Frontal cortex (tissue), 4 donors: ENCODE data around the gene OGG1. TPM values are rescaled to one million over a fixed set of nuclear protein-coding genes. Genes with fewer than 3 reads are reported as not detected.
A peak's percentile ranks its signal among the peaks of the same experiment; 100 is the strongest.

Source experiments
- DNase-seq, 2 donors: peaks; one replicate each; pipeline ENCODE4 v3.0.0; 2012; ENCODE audit warnings: low spot score in 2 of 2
- FAIRE-seq: peaks from 2 replicates; lab custom pipeline; 2012; peaks lifted over from hg19 to GRCh38; lab: Jason Lieb, UNC
- total RNA-seq: library from RNA; depleted of rRNA; stranded (reverse); fragments of >200 nt; gene quantifications from one replicate; pipeline ENCODE4 v1.2.3, GENCODE V29; 2014
- donor health status: control.
- donor health status: control.
- donor health status: control.

The OGG1 gene
- total RNA-seq, 1 donor from 2014 or later: 98.6 TPM

GRCh38 chr3:9780910-9781309 lies 31.2 kb downstream of the OGG1 start:
- FAIRE-seq (no peak), DNase-seq (no peak)

DNA sequence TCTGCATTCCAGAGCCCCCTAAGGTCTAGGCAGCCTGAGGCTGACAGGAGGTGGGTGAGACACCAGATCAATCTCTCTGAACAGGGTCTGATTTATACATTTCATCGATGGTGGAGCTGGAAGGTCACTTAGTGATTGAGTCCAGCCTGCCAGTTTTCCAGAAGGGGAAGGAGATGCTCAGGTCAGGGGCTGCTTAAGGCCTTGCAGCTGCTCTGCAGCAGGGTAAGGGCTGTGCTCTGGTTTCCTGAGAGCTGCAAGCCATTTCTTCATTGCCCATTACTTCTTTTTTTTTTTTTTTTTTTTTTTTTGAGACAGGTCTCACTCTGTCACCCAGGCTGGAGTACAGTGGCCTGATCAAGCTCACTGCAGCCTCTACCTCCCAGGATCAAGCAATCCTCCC lies 31.8 kb downstream of the OGG1 start:
- no peak for FAIRE-seq
- DNase-seq: no peak

DNA sequence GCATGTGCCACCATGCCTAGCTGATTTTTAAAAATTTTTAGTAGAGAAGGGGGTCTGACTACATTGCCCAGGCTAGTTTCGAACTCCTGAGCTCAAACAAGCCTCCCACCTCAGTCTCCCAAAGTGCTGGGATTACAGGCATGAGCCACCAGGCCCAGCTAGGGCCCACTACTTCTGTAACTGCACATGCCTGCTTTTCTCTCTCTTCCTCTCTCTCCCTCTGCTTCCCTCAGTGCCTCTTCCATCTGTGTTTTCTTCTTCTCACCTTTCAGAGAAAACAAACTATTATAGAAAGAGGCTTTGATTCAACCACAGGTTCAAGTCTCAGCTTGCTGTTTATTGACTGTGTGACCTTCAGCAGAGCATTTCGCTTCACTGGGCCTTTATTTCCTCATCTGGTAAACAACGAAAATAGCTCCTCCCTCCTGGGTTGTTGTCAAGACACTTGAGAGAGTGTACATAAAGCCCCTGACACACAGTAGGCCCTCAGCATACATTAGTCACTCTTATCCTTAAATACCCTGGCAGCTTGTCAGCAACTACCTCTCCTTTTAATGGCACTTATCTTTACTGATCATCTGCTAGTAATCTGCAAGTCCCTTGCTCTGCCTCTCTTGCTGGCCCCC lies 32.3 kb downstream of the OGG1 start:
- FAIRE-seq (no peak), DNase-seq (no peak)

- DNase-seq: no peak
- no peak for FAIRE-seq
Measured at GRCh38 chr3:9782770-9783169, 33.0 kb downstream of the OGG1 start.

DNA sequence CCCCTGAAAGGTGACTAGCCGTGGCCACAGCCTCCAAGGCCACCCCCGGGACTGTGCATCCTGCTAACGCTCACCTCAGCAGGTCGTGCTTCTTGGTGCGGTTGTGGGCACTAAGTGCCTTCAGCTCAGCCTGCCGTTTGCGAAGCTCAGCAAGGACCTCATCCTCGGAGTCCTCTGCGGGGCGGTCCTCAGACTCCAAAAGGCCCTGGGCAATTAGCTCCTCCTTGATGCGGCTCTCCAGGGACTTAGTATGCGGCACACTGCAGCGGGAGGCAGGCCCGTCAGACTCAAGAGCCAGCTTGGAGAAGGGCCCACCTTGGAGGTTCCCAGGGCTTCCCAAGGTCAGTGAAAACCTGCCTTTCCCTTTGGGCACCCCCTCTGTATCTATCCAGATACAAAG lies 34.2 kb downstream of the OGG1 start:
- DNase-seq (no peak), FAIRE-seq (no peak)

DNA sequence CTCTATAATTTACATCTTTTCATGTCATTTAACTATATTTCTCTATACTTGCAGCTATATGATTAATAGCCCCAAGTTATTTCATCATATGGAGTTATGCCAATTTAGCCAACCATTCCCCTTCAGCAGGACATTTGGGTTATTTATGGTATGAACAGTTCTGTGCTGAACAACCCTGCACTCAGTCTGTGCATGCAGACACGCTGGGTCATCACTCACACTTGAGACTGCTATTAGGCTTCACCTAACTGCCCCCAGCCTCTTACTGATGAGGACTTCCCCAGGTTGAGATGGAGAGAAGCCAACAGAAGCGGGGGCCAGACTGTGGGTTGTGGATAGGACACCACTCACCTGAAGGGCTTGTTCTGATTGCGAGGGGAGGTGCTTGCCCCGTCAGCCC lies 35.2 kb downstream of the OGG1 start:
- DNase-seq (no peak), FAIRE-seq (no peak)

GRCh38 chr3:9785602-9786001 lies 35.9 kb downstream of the OGG1 start:
- FAIRE-seq (no peak), DNase-seq (no peak)

- FAIRE-seq: no peak
Measured at GRCh38 chr3:9786209-9786739, 36.5 kb downstream of the OGG1 start.

DNA sequence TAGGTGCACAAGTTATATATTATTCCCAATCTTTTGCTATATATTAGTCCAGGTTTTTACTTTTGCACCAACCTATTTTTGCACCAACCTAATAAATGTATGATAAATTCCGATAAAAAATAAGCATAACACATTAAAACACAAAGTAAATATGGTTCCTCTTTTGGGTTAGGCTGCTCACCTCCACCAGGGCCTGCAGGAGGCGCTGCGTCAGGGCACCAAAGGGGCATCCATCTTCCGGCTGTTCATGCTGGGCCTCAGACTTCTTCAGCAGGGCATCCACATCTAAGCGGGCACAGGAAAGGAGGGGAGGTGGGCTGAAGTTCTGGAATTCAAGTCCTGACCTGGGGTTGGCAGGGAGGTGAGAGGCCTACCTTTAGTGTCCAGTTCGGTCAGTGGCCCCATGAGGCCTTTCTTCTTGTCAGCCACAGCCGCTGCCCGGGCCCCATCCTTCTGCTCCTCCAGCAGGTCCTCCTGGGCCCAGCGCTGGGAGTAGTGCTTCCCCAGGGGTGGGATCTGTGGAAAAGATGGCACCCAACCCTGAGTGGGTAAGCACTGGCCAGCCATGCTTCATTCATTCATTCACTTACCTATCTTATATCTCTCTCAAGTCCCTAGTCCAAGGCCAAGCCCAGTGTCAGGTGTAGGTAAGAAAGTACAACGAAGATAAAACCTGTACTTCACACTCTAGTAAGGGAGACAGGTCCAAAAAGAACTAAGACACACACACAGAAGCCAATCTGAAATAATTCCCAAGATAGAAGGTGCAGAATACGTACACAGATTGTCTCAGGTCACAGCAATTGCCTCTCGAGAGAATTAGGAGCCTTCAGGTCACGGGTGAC lies 37.3 kb downstream of the OGG1 start:
- DNase-seq (no peak), FAIRE-seq (no peak)

More at GRCh38 chr3:9786209-9786739, 36.5 kb downstream of the OGG1 start:
- DNase-seq: no peak

DNA sequence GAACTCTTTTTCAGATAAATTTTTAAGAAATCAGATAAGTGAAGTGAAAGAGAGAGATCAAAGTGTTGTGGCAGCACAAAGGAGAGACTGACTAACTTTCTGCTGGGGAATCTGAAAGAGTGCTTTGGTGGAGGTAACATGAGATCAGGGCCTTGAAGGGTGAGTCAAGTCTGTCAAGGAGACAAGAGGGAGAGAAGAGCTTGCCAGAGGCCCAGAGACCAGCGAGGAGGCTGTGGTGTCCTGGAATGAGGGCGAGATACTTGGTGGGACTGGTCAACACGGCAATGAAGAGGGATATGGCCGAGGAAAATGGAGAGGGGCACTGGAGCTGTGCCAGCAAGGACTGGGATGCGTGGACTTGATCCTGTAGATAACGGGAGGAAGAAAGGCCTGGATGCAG lies 38.0 kb downstream of the OGG1 start:
- FAIRE-seq: no peak
- no peak for DNase-seq

DNA sequence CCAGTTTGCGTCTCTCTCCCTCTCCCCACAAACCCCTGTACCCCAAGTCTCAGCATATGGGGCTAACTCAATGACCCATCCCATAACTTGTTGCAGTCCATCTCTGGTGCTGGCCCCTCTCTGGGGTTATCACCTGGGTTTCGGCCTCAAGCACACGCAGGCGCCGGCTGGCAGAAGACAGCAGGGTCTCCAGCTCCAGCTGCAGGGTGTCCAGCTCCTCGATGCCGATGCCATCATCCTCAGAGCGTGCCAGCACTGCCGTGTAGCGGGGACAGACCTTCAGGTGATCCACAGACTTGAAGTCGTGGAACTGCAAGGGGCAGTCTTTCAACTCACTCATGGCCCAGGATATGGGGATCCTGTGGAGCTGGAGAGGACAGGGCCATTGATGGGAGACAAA lies 41.4 kb downstream of the OGG1 start:
- FAIRE-seq (no peak), DNase-seq (no peak)

DNA sequence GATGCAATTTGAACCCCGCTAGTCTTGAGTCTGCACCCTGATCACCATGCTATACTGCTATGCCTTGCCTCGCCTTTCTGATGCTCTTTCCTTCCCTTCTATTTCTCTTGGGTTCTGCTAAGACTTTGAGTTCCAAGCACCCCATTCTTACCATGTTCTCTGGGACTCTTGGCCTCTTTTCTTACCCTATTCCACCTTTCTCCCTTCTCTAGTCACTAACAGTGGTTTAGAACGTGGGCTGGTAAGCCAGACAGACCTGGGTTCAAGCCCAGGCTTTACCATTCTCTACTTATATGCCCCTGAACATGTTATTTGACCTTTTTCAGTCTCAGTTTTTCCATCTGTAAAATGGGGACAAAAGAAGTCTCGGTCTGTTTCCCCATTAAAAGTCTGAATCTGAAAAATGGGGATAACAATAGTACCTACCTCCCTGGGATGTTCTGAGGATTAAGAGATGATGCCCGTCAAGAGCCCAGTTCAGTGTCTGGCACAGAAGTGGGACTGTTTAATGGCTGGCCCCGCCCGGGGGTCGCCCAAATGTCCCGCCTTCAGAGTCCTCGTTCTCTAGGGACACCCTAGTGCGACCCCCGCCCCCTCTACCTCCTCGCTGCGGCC lies 42.1 kb downstream of the OGG1 start:
- DNase-seq (no peak), FAIRE-seq (no peak)

DNA sequence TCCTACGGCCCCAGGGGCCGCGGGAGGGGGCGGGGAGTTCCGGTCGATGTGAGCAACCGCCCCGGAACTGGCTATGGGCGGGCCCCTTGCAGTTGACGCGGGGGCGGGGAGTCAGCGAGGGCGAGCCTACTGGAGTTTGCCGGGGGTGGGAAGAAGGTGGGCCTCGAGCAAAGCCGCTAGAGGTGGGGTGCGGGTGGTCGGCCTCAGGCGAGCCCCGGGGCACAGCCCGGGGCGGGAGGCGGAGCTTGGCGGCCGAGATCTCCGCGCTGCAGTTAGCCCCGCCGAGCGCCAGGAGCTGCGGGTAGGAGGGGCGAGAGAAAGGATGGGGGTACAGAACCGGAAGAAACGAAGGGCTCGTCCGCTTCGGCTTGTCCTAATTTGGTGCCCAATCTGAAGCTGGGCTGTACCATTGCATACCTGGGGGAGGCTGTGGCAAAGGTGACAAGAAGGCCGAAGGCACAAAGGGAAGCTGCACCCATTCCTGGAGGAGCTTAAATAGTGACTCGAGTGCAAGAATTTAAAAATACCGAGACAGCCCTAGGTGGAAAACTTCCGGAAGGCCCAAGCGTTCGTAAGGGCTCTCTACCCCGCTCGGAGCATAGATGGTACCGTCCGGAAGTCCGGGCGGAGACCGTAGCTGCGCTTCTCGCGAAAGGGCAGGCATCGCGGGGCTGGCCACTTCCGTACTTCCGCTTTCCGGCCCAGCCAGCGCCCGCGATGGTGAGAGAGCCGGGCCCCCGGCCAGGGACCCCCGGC lies 42.8 kb downstream of the OGG1 start, which contains the start of the genes ARPC4 and TADA3:
Gene ARPC4 (plus strand): TSS at position 678 of the 756 bp plus-strand sequence. CDS start 40 bp downstream, at position 718.
Gene TADA3 (minus strand): TSS at position 69 of the 756 bp plus-strand sequence. CDS start 1,007 bp downstream, outside the sequence.
- no peak for FAIRE-seq
- DNase-seq: peak; percentile 87 to 91

DNA sequence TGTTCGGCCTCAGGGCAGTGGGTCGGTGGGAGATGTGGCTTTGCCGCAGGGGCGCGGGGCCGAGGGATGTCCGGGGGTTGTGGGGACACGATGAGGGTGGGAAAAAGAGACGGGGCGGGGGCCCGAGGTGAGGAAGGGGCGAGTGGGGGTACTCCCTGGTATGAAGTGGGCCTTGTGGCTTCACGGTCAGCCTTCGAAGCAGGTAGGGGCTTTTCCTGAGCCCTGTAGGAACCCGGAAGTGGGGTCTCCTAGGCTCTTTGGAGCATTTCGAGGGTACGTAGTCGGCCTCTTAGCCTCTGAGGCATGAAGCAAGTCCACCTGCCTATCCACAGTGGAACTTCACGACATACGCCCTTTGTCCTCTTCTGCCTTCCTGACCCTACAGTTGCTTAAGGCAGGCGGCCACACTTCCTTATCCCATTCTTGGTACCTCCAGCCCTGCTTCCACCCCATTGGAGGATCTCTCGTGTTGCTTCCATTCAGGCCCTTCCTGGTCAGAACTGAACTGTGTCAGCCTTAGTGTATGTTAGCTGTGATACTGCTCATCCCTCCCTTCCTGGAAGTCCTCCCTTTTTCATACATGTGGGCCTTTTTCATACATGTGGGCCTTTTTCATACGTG lies 43.5 kb downstream of the OGG1 start:
- DNase-seq (no peak), FAIRE-seq (no peak)

GRCh38 chr3:9794400-9794799 lies 44.6 kb downstream of the OGG1 start:
- no peak for FAIRE-seq
- DNase-seq: no peak

DNA sequence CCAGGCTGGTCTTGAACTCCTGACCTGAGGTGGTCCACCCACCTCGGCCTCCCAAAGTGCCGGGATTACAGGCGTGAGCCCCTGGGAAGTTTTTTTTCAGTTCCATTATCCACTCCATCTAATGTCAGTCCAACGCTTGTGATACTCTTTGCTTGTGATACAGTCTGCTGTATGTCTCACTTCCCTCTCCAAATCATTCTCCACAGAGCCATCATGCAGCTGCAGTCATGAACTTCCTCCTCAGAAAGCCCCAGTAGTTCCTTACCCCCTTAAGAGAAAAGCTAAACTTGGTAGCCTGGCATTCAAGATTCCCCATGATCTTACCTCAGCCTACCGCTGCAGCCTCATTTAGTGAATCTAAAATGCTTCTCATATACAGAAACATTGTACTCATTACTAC lies 45.5 kb downstream of the OGG1 start:
- DNase-seq: no peak
- no peak for FAIRE-seq

DNA sequence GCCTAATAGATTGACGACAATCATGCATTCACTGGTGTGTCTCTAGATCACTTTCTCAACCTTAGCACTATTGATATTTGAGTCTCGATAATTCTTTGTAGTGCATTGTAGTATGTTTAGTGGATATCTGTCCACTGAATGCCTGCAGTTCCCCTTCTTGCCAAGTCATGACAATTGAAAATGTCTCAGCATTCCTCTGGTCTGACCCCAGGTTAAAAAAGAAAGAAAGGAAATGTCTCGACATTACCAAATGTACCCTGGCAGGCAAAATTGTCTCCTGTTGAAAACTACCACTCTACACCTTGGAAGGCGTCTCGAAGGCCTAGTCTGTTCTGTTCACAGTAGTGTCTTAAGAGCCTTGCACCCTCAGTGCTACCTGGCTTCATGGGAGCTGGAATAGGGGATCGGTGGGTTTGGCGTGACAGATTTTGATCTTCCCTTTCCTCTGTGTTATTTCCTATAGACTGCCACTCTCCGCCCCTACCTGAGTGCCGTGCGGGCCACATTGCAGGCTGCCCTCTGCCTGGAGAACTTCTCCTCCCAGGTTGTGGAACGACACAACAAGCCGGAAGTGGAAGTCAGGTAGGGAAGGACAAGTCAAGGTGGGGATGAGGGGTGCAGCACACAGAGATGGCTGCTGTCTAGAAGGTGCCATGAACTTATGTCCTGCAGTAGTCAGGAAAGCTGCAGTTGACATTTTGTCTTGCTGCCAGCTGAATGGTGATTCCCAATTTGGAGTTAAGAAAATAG lies 47.6 kb downstream of the OGG1 start:
- DNase-seq (no peak), FAIRE-seq (no peak)

- FAIRE-seq (no peak), DNase-seq (no peak)
Measured at GRCh38 chr3:9800529-9800928, 50.8 kb downstream of the OGG1 start.

DNA sequence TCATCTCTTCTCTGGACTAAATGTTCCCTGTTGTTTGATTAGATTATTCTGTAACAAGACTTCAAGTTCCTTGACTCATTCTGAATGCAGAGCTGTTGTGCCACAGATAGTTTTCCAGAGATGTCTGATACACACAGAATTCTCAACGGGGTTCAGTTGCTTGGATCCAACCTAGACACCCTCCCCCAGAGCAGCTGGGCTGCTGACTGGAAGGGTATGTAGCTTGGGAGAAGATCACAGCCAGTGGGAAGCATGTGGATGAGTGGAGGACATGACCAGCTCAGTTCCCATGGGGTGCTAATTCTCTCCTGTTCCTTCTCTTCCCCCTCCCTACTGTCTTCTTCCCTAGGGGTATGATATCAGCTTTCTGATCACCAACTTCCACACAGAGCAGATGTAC lies 53.7 kb downstream of the OGG1 start:
- DNase-seq (no peak), FAIRE-seq (no peak)
